SK-N-SH (cell line): ENCODE measurements around the gene PKNOX2.

Experiments used
- FOXJ3 ChIP-seq: sonication (generic); formaldehyde crosslinking; IDR thresholded peaks from 2 replicates; pipeline ENCODE4 v1.5.1; 2020; ENCODE audit warnings: mild to moderate bottlenecking, missing genetic modification reagents
- POLR2AphosphoS5 ChIP-seq: IDR thresholded peaks from 2 replicates; pipeline ENCODE4 v1.6.1; 2012; ENCODE audit warnings: low read depth, low read length
- RAD21 ChIP-seq: IDR thresholded peaks from 2 replicates; pipeline ENCODE4 v1.6.1; 2012; ENCODE audit warnings: mild to moderate bottlenecking, low read length
- RFX5 ChIP-seq: IDR thresholded peaks from 2 replicates; pipeline ENCODE4 v1.6.1; 2012; ENCODE audit warnings: mild to moderate bottlenecking, improper control_type of control experiment, low read length
- RXRA ChIP-seq: IDR thresholded peaks from 2 replicates; pipeline ENCODE4 v1.4.0; 2012; ENCODE audit warnings: low read depth, mild to moderate bottlenecking, borderline replicate concordance
- TAF1 ChIP-seq: IDR thresholded peaks from 2 replicates; pipeline ENCODE4 v1.6.1; 2012; ENCODE audit warnings: low read depth, mild to moderate bottlenecking, low read length, moderate library complexity, borderline replicate concordance
- YY1 ChIP-seq: IDR thresholded peaks from 2 replicates; pipeline ENCODE4 v1.4.0; 2012; ENCODE audit warnings: low read depth, mild to moderate bottlenecking
- TF ChIP-seq, protein P1 (sequence below): fragments of 200-600 bp; sonication (generic); IDR thresholded peaks from 2 replicates; pipeline ENCODE4 v1.6.1; 2017; ENCODE audit warnings: antibody characterized with exemption, mild to moderate bottlenecking, moderate library complexity

DNA sequence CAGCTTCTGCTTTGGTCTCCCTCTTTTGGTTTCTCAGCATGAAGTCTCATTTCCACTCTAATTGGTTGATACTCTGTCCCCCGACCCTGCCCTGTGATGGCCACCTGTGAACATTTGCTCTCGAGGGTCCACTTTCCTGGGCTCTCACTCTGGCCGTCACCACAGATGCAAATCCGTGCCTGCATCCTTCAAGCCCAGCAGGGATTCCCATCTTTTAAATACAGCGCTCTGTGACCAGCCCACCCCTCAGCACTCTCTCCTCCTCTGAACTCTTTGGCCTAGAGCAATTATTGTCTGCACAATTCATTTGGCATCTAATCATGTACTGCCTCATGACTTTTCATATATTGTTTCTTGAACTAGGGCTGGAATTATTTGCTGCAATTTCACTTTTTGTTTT lies 26.0 kb downstream of the PKNOX2 start:
- TF ChIP-seq, protein P1, sequence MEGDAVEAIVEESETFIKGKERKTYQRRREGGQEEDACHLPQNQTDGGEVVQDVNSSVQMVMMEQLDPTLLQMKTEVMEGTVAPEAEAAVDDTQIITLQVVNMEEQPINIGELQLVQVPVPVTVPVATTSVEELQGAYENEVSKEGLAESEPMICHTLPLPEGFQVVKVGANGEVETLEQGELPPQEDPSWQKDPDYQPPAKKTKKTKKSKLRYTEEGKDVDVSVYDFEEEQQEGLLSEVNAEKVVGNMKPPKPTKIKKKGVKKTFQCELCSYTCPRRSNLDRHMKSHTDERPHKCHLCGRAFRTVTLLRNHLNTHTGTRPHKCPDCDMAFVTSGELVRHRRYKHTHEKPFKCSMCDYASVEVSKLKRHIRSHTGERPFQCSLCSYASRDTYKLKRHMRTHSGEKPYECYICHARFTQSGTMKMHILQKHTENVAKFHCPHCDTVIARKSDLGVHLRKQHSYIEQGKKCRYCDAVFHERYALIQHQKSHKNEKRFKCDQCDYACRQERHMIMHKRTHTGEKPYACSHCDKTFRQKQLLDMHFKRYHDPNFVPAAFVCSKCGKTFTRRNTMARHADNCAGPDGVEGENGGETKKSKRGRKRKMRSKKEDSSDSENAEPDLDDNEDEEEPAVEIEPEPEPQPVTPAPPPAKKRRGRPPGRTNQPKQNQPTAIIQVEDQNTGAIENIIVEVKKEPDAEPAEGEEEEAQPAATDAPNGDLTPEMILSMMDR, result no peak
- TF ChIP-seq RXRA (no peak), RAD21 (no peak), POLR2AphosphoS5 (no peak), RFX5 (no peak), TAF1 (no peak), YY1 (no peak), FOXJ3 (CRISPR knock-in tag) (no peak)
